ENCODE results near the gene RBBP7. TPM values are rescaled to one million over a fixed set of nuclear protein-coding genes. Genes with fewer than 3 reads are reported as not detected.

Gene RBBP7
- total and polyA plus RNA-seq, 2 of the 13 experiments (the other 11 are each of a cell fraction or from before 2014, with no cell fraction given), result 89.5 to 145 TPM

DNA sequence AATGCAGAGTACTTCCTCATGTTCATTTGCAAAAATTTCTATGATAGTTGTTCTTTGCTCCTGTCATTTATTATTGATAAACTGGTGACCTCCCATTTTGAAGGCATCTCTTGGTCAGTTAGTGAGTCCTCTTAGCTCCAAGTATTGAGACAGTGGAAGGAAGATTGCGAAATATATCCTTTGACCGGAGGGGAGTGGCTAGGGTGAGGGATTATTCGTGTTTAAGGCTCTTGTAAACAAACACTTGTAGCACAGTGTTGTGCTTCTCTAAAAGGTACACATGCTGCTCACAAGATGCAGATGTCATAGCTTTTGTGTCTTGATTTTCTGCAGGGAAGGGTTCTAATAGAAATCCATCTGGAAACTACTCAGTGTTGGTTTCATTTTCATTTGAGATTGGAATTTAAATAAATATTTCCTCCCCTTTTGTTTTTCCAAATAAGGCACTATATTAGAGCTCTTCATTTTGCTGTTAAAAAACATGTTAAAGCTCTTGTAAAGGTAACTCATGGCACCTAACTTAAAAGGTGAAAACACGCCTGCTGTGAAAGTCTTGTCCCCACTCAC is 62.1 kb downstream of the RBBP7 start (continued):
- TF ChIP-seq, protein P1, sequence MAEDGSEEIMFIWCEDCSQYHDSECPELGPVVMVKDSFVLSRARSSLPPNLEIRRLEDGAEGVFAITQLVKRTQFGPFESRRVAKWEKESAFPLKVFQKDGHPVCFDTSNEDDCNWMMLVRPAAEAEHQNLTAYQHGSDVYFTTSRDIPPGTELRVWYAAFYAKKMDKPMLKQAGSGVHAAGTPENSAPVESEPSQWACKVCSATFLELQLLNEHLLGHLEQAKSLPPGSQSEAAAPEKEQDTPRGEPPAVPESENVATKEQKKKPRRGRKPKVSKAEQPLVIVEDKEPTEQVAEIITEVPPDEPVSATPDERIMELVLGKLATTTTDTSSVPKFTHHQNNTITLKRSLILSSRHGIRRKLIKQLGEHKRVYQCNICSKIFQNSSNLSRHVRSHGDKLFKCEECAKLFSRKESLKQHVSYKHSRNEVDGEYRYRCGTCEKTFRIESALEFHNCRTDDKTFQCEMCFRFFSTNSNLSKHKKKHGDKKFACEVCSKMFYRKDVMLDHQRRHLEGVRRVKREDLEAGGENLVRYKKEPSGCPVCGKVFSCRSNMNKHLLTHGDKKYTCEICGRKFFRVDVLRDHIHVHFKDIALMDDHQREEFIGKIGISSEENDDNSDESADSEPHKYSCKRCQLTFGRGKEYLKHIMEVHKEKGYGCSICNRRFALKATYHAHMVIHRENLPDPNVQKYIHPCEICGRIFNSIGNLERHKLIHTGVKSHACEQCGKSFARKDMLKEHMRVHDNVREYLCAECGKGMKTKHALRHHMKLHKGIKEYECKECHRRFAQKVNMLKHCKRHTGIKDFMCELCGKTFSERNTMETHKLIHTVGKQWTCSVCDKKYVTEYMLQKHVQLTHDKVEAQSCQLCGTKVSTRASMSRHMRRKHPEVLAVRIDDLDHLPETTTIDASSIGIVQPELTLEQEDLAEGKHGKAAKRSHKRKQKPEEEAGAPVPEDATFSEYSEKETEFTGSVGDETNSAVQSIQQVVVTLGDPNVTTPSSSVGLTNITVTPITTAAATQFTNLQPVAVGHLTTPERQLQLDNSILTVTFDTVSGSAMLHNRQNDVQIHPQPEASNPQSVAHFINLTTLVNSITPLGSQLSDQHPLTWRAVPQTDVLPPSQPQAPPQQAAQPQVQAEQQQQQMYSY (CRISPR knock-in tag; IDR thresholded peaks at IDR 0.05), result no peak
- TF ChIP-seq KLF16 (CRISPR knock-in tag; IDR thresholded peaks at IDR 0.05) (peak in 1 of 2 experiments; percentile 31; a peak in 1 of 4 replicates), KMT2A (CRISPR knock-in tag; IDR thresholded peaks at IDR 0.05) (no peak), TSC22D2 (CRISPR knock-in tag; IDR thresholded peaks at IDR 0.05; ENCODE audit: borderline replicate concordance) (no peak), ZNF678 (CRISPR knock-in tag; IDR thresholded peaks at IDR 0.05) (no peak), SSRP1 (CRISPR knock-in tag; IDR thresholded peaks at IDR 0.05) (no peak), ZNF430 (CRISPR knock-in tag; IDR thresholded peaks at IDR 0.05) (no peak), ZNF224 (CRISPR knock-in tag; IDR thresholded peaks at IDR 0.05) (no peak), HOXD1 (CRISPR knock-in tag; IDR thresholded peaks at IDR 0.05) (no peak), ARNTL (CRISPR knock-in tag; IDR thresholded peaks at IDR 0.05) (no peak), MTA1 (CRISPR knock-in tag; IDR thresholded peaks at IDR 0.05; ENCODE audit: borderline replicate concordance) (no peak), MIXL1 (CRISPR knock-in tag; IDR thresholded peaks at IDR 0.05) (0 out of 2 replicates have a peak, but pooled peaks have one; percentile 37), TRIM24 (CRISPR knock-in tag; IDR thresholded peaks at IDR 0.05) (no peak), BCL6 (CRISPR knock-in tag; IDR thresholded peaks at IDR 0.05) (peak; percentile 45), FOXJ3 (CRISPR knock-in tag; IDR thresholded peaks at IDR 0.05; ENCODE audit: borderline replicate concordance) (0 out of 2 replicates have a peak, but pooled peaks have one; percentile 49), SP5 (CRISPR knock-in tag; IDR thresholded peaks at IDR 0.05; ENCODE audit: borderline replicate concordance, low read depth) (peak; percentile 92), CENPT (CRISPR knock-in tag; IDR thresholded peaks at IDR 0.05; ENCODE audit: low read depth) (no peak), ZNF253 (CRISPR knock-in tag; IDR thresholded peaks at IDR 0.05; ENCODE audit: borderline replicate concordance) (no peak)
- TF ChIP-seq, protein P2, sequence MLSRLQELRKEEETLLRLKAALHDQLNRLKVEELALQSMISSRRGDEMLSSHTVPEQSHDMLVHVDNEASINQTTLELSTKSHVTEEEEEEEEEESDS (CRISPR knock-in tag; IDR thresholded peaks at IDR 0.05; ENCODE audit: borderline replicate concordance), result no peak
- TF ChIP-seq, protein P3, sequence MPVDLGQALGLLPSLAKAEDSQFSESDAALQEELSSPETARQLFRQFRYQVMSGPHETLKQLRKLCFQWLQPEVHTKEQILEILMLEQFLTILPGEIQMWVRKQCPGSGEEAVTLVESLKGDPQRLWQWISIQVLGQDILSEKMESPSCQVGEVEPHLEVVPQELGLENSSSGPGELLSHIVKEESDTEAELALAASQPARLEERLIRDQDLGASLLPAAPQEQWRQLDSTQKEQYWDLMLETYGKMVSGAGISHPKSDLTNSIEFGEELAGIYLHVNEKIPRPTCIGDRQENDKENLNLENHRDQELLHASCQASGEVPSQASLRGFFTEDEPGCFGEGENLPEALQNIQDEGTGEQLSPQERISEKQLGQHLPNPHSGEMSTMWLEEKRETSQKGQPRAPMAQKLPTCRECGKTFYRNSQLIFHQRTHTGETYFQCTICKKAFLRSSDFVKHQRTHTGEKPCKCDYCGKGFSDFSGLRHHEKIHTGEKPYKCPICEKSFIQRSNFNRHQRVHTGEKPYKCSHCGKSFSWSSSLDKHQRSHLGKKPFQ (CRISPR knock-in tag; IDR thresholded peaks at IDR 0.05; ENCODE audit: insufficient replicate concordance), result no peak
- TF ChIP-seq, protein P4, sequence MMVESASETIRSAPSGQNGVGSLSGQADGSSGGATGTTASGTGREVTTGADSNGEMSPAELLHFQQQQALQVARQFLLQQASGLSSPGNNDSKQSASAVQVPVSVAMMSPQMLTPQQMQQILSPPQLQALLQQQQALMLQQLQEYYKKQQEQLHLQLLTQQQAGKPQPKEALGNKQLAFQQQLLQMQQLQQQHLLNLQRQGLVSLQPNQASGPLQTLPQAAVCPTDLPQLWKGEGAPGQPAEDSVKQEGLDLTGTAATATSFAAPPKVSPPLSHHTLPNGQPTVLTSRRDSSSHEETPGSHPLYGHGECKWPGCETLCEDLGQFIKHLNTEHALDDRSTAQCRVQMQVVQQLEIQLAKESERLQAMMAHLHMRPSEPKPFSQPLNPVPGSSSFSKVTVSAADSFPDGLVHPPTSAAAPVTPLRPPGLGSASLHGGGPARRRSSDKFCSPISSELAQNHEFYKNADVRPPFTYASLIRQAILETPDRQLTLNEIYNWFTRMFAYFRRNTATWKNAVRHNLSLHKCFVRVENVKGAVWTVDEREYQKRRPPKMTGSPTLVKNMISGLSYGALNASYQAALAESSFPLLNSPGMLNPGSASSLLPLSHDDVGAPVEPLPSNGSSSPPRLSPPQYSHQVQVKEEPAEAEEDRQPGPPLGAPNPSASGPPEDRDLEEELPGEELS (CRISPR knock-in tag; IDR thresholded peaks at IDR 0.05), result peak; percentile 85
- TF ChIP-seq, protein P5, sequence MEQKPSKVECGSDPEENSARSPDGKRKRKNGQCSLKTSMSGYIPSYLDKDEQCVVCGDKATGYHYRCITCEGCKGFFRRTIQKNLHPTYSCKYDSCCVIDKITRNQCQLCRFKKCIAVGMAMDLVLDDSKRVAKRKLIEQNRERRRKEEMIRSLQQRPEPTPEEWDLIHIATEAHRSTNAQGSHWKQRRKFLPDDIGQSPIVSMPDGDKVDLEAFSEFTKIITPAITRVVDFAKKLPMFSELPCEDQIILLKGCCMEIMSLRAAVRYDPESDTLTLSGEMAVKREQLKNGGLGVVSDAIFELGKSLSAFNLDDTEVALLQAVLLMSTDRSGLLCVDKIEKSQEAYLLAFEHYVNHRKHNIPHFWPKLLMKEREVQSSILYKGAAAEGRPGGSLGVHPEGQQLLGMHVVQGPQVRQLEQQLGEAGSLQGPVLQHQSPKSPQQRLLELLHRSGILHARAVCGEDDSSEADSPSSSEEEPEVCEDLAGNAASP (CRISPR knock-in tag; IDR thresholded peaks at IDR 0.05; ENCODE audit: borderline replicate concordance), result 0 out of 2 replicates have a peak, but pooled peaks have one; percentile 28

Measured in HepG2 (cell line).